Measurements from ENCODE around the gene TEX30.

DNA sequence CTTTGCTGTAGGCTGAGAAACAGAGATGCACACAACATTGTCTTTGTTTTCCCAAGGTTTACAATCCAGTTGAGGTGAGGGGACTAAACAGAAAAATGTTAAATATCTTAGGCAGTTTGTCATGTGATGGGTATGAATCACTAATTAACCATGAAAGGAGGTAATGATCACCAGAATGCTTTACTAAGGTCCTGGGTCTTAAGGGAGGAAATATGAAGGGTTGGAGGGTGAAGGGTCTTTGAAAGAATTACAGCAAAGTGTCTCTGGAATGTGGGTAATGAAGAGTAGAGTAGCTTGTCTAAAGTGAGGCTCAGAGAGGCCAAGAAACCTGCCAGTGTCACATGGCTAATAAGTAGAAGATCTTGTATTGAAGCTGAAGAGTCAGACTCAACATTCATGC lies 44.3 kb upstream of the TEX30 start:
- TF ChIP-seq CTCF (conservative IDR thresholded peaks at IDR 0.05) = no peak
- no peak for TF ChIP-seq ZFX (IDR thresholded peaks at IDR 0.05)

Measured in C4-2B (cell line).